Kidney epithelial cell (primary cell): ENCODE data around the gene C10orf90. TPM values are rescaled to one million over a fixed set of nuclear protein-coding genes. Genes with fewer than 3 reads are reported as not detected.

Source experiments
- DNase-seq: peaks from one replicate; pipeline ENCODE4 v3.0.0-alpha.2; 2010; ENCODE audit warnings: low read depth
- H3K27me3 ChIP-seq: 2 replicates; pipeline ENCODE4 v1.6.0; 2011; ENCODE audit warnings: low read length; ENCODE audit not compliant: control insufficient read depth, insufficient read depth
- H3K36me3 ChIP-seq: 2 replicates; pipeline ENCODE4 v1.5.1; 2011; ENCODE audit warnings: low read length; ENCODE audit not compliant: control insufficient read depth, insufficient read depth
- H3K4me3 ChIP-seq: 2 replicates; pipeline ENCODE4 v1.5.1; 2011; ENCODE audit warnings: low read depth, mild to moderate bottlenecking, control low read depth, low read length
- total RNA-seq: library from RNA; depleted of rRNA; stranded (reverse); fragments of >200 nt; gene quantifications from 2 replicates; pipeline ENCODE4 v1.2.3, GENCODE V29; 2015
- TF ChIP-seq, protein P1 (sequence below): IDR thresholded peaks from 2 replicates; pipeline ENCODE4 v1.5.1; 2011; ENCODE audit warnings: mild to moderate bottlenecking, moderate library complexity, low read length, control low read depth, inconsistent platforms; ENCODE audit not compliant: insufficient read depth, poor library complexity, severe bottlenecking

C10orf90 gene
- total RNA-seq, 1 donor from 2014 or later = not detected

DNA sequence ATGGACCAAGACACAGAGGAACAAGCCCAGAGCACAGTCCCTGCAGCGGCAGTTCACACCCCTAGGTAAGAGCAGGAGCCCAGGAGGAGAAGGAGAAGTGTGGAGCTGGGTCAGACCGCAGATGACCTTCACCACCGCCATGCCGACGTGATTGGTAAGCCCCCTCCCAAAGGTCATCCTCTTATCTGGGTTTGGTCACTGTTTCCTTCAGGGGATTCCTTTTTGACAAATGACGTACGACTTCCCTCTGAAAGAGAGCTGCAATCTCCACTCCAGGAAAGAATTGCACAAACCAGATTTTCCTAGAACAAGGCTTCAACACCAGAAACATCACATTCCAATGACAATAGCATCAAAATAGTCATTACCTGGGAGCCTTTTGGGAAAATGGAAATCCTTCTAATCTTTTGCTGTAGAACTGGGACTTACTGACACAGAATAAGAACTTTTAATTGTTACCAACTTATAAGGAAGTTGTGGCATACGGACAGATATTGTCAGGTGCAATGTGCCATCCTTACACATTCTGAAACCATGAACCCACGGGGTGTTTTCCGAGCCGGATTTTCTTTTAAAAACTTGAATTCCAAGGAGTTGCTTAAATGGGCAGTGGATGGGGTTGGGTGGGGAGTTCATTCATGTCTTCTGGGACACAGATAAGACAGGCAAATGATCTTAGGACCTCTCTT, 261.4 kb downstream of the C10orf90 start:
- TF ChIP-seq, protein P1, sequence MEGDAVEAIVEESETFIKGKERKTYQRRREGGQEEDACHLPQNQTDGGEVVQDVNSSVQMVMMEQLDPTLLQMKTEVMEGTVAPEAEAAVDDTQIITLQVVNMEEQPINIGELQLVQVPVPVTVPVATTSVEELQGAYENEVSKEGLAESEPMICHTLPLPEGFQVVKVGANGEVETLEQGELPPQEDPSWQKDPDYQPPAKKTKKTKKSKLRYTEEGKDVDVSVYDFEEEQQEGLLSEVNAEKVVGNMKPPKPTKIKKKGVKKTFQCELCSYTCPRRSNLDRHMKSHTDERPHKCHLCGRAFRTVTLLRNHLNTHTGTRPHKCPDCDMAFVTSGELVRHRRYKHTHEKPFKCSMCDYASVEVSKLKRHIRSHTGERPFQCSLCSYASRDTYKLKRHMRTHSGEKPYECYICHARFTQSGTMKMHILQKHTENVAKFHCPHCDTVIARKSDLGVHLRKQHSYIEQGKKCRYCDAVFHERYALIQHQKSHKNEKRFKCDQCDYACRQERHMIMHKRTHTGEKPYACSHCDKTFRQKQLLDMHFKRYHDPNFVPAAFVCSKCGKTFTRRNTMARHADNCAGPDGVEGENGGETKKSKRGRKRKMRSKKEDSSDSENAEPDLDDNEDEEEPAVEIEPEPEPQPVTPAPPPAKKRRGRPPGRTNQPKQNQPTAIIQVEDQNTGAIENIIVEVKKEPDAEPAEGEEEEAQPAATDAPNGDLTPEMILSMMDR = no peak

GRCh38 chr10:126407831-126408230, 262.7 kb downstream of the C10orf90 start:
- TF ChIP-seq, protein P1 = no peak
- Histone ChIP-seq H3K36me3 (no peaks in the 10 kb centered on the region), H3K4me3 (no peak overlapping the region), H3K27me3 (no peaks in the 10 kb centered on the region)
- no peak for DNase-seq

More for the DNA sequence above, 261.4 kb downstream of the C10orf90 start:
- Histone ChIP-seq H3K4me3 (no peak overlapping the region), H3K36me3 (no peaks in the 10 kb centered on the region), H3K27me3 (no peaks in the 10 kb centered on the region)
- DNase-seq = no peak

DNA sequence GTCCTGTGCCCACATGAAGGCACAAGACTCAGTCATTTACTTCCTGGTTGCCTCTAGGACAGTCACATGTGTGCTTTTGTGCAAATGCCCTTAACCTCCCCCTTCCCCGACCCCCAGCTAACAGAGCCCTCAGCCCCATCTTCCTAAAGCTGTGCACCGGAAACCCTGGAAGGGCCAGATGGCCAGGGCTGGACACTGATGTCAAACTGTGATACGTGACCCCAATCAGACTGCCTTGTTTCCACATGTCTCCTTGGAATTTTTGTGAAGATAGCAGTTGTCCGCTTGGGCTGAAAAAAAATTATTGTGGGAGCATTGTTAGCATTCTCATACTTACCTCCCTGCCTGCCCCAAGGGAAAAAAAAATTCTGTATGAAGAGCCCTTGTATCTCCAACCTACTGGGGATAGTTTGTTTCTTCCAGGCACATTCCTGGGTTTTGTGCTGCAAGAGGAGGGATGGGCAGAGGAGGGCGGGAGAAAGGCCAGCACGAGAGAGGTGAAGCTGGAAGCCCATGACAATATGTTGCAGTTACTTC, 265.2 kb downstream of the C10orf90 start:
- Histone ChIP-seq H3K4me3 (no peak overlapping the region), H3K36me3 (no peaks in the 10 kb centered on the region), H3K27me3 (no peaks in the 10 kb centered on the region)
- no peak for DNase-seq
- TF ChIP-seq, protein P1 = no peak

- DNase-seq = no peak
- H3K4me3 ChIP-seq = no peak overlapping the region
- H3K27me3 ChIP-seq = no peaks in the 10 kb centered on the region
- TF ChIP-seq, protein P1 = no peak
- H3K36me3 ChIP-seq = no peaks in the 10 kb centered on the region
These were observed 267.5 kb downstream of the C10orf90 start for GRCh38 chr10:126402721-126403695.

DNA sequence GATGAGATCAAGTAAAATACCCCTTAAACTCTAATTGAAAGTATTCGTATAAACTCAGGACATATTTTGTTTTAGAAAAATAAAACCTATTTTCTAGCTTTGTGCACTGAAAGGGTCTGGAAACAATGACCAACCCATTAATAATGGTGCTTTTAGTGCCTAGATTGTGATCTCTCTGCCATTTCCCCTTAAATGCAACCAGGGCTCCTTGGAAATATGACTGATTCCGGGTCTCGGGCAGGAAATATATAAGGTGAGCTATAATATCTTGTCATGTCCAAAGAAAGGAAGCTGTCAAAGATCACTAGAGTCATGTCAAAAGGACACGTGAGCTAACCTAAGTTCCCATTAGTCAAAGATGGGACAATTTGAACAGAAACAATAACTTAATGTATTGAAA, 269.9 kb downstream of the C10orf90 start:
- no peak for DNase-seq
- no peaks in the 10 kb centered on the region for H3K27me3 ChIP-seq
- H3K4me3 ChIP-seq = no peak overlapping the region
- TF ChIP-seq, protein P1 = no peak
- H3K36me3 ChIP-seq = no peaks in the 10 kb centered on the region
